GM12878 (cell line): Measurements from ENCODE around the gene SLC4A2. TPM values are rescaled to one million over a fixed set of nuclear protein-coding genes. Genes with fewer than 3 reads are reported as not detected.

Experiments used
- ATAC-seq: fragments of 200-7000 bp; cut with Tn5 transposase; 3 replicates; pipeline ENCODE4 v1.9.1; 2020; ENCODE audit warnings: mild to moderate bottlenecking, moderate library complexity
- BruUV-seq: library from RNA; stranded (reverse); fragments of 400-500 nt; replicated peaks from 2 replicates; lab custom pipeline; 2021; lab: Mats Ljungman, UMichigan
- CTCF ChIA-PET: fragments of 300-600 bp; sonication (Branson Sonifier 250); formaldehyde crosslinking; extraction: SDS; loops from one replicate; lab custom pipeline; 2021; ENCODE audit warnings: inconsistent platforms; lab: Yijun Ruan, JAX
- POLR2A ChIA-PET: fragments of 350-600 bp; formaldehyde crosslinking; extraction: SDS; loops from one replicate; lab custom pipeline; 2021; ENCODE audit warnings: inconsistent platforms; lab: Charles Lee
- RAD21 ChIA-PET: fragments of 300-600 bp; sonication (Branson Sonifier 250); formaldehyde crosslinking; loops from one replicate; lab custom pipeline; 2023; ENCODE audit warnings: antibody characterized with exemption; ENCODE audit not compliant: unreplicated experiment; lab: Charles Lee
- SMC1A ChIA-PET: fragments of 300-600 bp; sonication (Branson Sonifier 250); formaldehyde crosslinking; loops from one replicate; lab custom pipeline; 2023; ENCODE audit not compliant: unreplicated experiment, uncharacterized antibody; lab: Charles Lee
- DNase-seq: peaks from one replicate; pipeline ENCODE4 v3.0.0-alpha.2; 2011; ENCODE audit warnings: low read depth, low spot score
- FAIRE-seq: peaks from 3 replicates; lab custom pipeline; 2011; peaks lifted over from hg19 to GRCh38; lab: Jason Lieb, UNC
- H2AFZ ChIP-seq: 2 replicates; pipeline ENCODE4 v1.6.0; 2011; ENCODE audit warnings: low read depth, low read length, control low read depth; ENCODE audit not compliant: control insufficient read depth
- H3K27ac ChIP-seq: 2 replicates; pipeline ENCODE4 v1.5.1; 2011; ENCODE audit warnings: control low read depth; ENCODE audit not compliant: control insufficient read depth, insufficient read depth
- H3K27me3 ChIP-seq, 2 experiments: replicated peaks in 1 of 2; 2 replicates each; pipeline versions ENCODE4 v1.6.0 to v1.6.1; 2011; ENCODE audit warnings: low read length in 1 of 2; ENCODE audit not compliant: control insufficient read depth in 2 of 2, insufficient read depth in 2 of 2
- H3K36me3 ChIP-seq, 2 experiments: 2 replicates each; pipeline ENCODE4 v1.5.1; 2011; ENCODE audit warnings: low read length in 1 of 2; ENCODE audit not compliant: control insufficient read depth in 2 of 2, insufficient read depth in 2 of 2
- H3K4me1 ChIP-seq: 2 replicates; pipeline ENCODE4 v1.6.1; 2011; ENCODE audit warnings: mild to moderate bottlenecking, low read length, moderate library complexity, mixed read lengths; ENCODE audit not compliant: control insufficient read depth, insufficient read depth
- H3K4me2 ChIP-seq: 2 replicates; pipeline ENCODE4 v1.6.0; 2011; ENCODE audit warnings: control low read depth; ENCODE audit not compliant: control insufficient read depth, insufficient read depth
- H3K4me3 ChIP-seq: fragments of 200-600 bp; sonication (generic); 2 replicates; pipeline ENCODE4 v1.5.1; 2016
- H3K79me2 ChIP-seq: 2 replicates; pipeline ENCODE4 v1.6.0; 2011; ENCODE audit warnings: low read length; ENCODE audit not compliant: control insufficient read depth, insufficient read depth
- H3K9ac ChIP-seq: 2 replicates; pipeline ENCODE4 v1.8.0; 2011; ENCODE audit warnings: low read length, control low read depth, mixed read lengths; ENCODE audit not compliant: control insufficient read depth, insufficient read depth
- H3K9me3 ChIP-seq: replicated peaks from 3 replicates; pipeline ENCODE4 v1.5.1; 2011; ENCODE audit warnings: mild to moderate bottlenecking, low read length; ENCODE audit not compliant: control insufficient read depth, insufficient read depth
- H4K20me1 ChIP-seq: 2 replicates; pipeline ENCODE4 v1.6.0; 2011; ENCODE audit not compliant: control insufficient read depth, insufficient read depth
- CREM ChIP-seq: IDR thresholded peaks from 2 replicates; pipeline ENCODE4 v1.6.1; 2014; ENCODE audit warnings: antibody characterized with exemption, low read depth
- EP300 ChIP-seq, 2 experiments: fragments of 150-350 bp in 1 of 2; IDR thresholded peaks; 2 replicates each; pipeline ENCODE4 v1.6.1; 2011 to 2012; ENCODE audit warnings: low read depth in 2 of 2, low read length in 2 of 2, borderline replicate concordance in 1 of 2, improper control_type of control experiment in 1 of 2, inconsistent platforms in 1 of 2; ENCODE audit not compliant: control insufficient read depth in 1 of 2
- MEF2B ChIP-seq: fragments of 450-650 bp; IDR thresholded peaks from 2 replicates; pipeline ENCODE4 v1.6.1; 2018; ENCODE audit warnings: mild to moderate bottlenecking, moderate library complexity; ENCODE audit not compliant: partially characterized antibody, poor library complexity, severe bottlenecking
- MXI1 ChIP-seq: fragments of 150-350 bp; IDR thresholded peaks from 2 replicates; pipeline ENCODE4 v1.6.1; 2011; ENCODE audit warnings: low read depth, mild to moderate bottlenecking, inconsistent platforms, low read length, improper control_type of control experiment
- STAT3 ChIP-seq: IDR thresholded peaks from 2 replicates; pipeline ENCODE4 v1.6.1; 2011; ENCODE audit warnings: low read depth, low read length, improper control_type of control experiment
- SUZ12 ChIP-seq: fragments of 200-600 bp; sonication (generic); IDR thresholded peaks from one replicate; pipeline ENCODE4 v1.6.1; 2018; ENCODE audit warnings: antibody characterized with exemption, mild to moderate bottlenecking; ENCODE audit not compliant: unreplicated experiment
- TARDBP ChIP-seq: IDR thresholded peaks from 2 replicates; pipeline ENCODE4 v1.6.1; 2016; ENCODE audit warnings: borderline replicate concordance
- TCF3 ChIP-seq: IDR thresholded peaks from 2 replicates; pipeline ENCODE4 v1.6.1; 2012; ENCODE audit warnings: low read depth, mild to moderate bottlenecking, low read length, borderline replicate concordance; ENCODE audit not compliant: insufficient read depth
- WGBS: methylation state at CpG from one replicate; pipeline ENCODE4 v1.1.6; 2016; ENCODE audit warnings: low lambda C conversion rate; ENCODE audit not compliant: insufficient replicate concordance, insufficient coverage; ENCODE audit errors: missing lambda C conversion rate; 5-methylcytosine and 5-hydroxymethylcytosine counted together
- in situ Hi-C: fragments of 300-500 bp; cut with MboI; formaldehyde crosslinking; loops from 9 replicates; pipeline ENCODE4 v1.14.3; 2018; ENCODE audit warnings: mixed read lengths
- intact Hi-C: fragments of 100-400 bp; cut with micrococcal nuclease; formaldehyde crosslinking; loops from one replicate; pipeline ENCODE4 v1.14.2; 2022; ENCODE audit not compliant: unreplicated experiment
- polyA plus RNA-seq, 11 experiments: library from polyadenylated mRNA; depleted of rRNA in 4 of 11; unstranded in 6 of 11; stranded (reverse) in 5 of 11; fragments of >200 nt; fragmentation: Nextera tagmentation in 4 of 11; fragmentation: Illumina TruSeq in 1 of 11; extraction: Ambion mirVana in 4 of 11; extraction: Trizol in 1 of 11; gene quantifications; 1 replicate in 1 of 11; 2 replicates in 10 of 11; pipeline versions ENCODE4 v1.2.1 to v1.2.3, GENCODE V29; 2011 to 2016; ENCODE audit warnings: inconsistent platforms in 2 of 11, missing spikeins in 2 of 11, low read depth in 1 of 11
- total RNA-seq, 4 experiments: library from RNA; depleted of rRNA in 3 of 4; stranded (reverse); fragments of >200 nt in 3 of 4; fragmentation: Illumina TruSeq in 1 of 4; extraction: Trizol in 1 of 4; gene quantifications; 2 replicates each; pipeline versions ENCODE4 v1.2.1 to v1.2.3, GENCODE V29; 2013 to 2021
- TF ChIP-seq, protein P1 (sequence below): fragments of 450-650 bp; IDR thresholded peaks from 2 replicates; pipeline ENCODE4 v1.6.1; 2017; ENCODE audit warnings: mild to moderate bottlenecking
- TF ChIP-seq, protein P2 (sequence below): fragments of 450-650 bp; IDR thresholded peaks from 2 replicates; pipeline ENCODE4 v1.6.1; 2017; ENCODE audit warnings: borderline replicate concordance

Gene SLC4A2
- total and polyA plus RNA-seq, 10 of the 15 experiments (the other 5 are each of a cell fraction or from before 2014, with no cell fraction given) = 2.7 to 78.6 (median 30.1) TPM

DNA sequence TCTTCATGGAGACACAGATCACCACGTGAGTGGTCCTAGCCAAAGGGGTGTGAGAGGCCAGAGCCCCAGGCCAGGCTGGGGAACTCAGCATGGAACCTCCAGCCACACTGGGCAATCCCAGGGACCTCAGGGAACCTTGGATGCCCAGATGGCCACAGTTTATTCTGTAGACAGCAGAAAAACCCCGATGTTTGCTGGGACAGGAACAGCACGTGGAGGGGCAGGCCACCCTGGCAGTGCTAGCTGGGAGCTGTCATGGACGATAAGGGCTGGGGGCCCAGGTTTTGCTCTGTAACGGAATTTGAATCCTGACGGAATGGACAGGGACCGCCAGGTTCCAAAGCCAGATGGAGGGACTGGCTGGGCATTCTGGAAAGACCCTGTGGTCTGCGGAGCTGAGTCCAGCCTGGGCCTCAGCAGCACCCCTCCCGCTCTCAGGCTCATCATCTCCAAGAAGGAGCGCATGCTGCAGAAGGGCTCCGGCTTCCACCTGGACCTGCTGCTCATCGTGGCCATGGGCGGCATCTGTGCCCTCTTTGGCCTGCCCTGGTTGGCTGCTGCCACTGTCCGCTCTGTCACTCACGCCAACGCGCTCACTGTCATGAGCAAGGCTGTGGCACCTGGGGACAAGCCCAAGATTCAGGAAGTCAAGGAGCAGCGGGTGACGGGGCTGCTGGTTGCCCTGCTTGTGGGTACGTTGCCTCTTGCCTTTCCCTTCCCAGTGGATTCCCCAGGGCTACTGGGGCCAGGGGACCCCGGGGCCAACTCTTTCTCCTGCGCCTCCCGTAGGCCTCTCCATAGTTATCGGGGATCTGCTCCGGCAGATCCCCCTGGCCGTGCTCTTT, 15.7 kb downstream of the SLC4A2 start:
- ChIA-PET CTCF (no interaction called here), SMC1A (no interaction called here), POLR2A (no interaction called here), RAD21 (no interaction called here)
- Histone ChIP-seq H3K4me1 (peaks cover 8% of the 10 kb centered on the region), H3K27me3 (no peaks in the 10 kb centered on the region), H4K20me1 (no peaks in the 10 kb centered on the region; the same call in 1 of the 2 replicates), H3K9ac (no peak overlapping the region), H3K79me2 (peaks cover 12% of the 10 kb centered on the region), H3K27ac (no peak overlapping the region), H3K9me3 (no peaks in the 10 kb centered on the region), H3K36me3 (peaks cover under 1 to 32% of the 10 kb centered on the region in 2 experiments; a peak in 3 of 4 replicates), H2AFZ (no peak overlapping the region), H3K4me2 (no peak overlapping the region), H3K4me3 (no peak overlapping the region)
- intact Hi-C loops = no loop called here
- DNase-seq (no peak), ATAC-seq (no peak), FAIRE-seq (no peak)
- in situ Hi-C loops = no loop called here
- WGBS = 90% methylated on average over 24 of the region's 26 CpGs
- TF ChIP-seq MEF2B (no peak), MXI1 (no peak), EP300 (IDR thresholded peaks at IDR 0.05; ENCODE audit: borderline replicate concordance in 1 of 2, control insufficient read depth in 1 of 2, low read depth in 2 of 2, low read length in 2 of 2) (no peak), SUZ12 (no peak), CREM (no peak), TCF3 (no peak), STAT3 (no peak), TARDBP (no peak)
- TF ChIP-seq, protein P1, sequence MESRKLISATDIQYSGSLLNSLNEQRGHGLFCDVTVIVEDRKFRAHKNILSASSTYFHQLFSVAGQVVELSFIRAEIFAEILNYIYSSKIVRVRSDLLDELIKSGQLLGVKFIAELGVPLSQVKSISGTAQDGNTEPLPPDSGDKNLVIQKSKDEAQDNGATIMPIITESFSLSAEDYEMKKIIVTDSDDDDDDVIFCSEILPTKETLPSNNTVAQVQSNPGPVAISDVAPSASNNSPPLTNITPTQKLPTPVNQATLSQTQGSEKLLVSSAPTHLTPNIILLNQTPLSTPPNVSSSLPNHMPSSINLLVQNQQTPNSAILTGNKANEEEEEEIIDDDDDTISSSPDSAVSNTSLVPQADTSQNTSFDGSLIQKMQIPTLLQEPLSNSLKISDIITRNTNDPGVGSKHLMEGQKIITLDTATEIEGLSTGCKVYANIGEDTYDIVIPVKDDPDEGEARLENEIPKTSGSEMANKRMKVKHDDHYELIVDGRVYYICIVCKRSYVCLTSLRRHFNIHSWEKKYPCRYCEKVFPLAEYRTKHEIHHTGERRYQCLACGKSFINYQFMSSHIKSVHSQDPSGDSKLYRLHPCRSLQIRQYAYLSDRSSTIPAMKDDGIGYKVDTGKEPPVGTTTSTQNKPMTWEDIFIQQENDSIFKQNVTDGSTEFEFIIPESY = no peak
- TF ChIP-seq, protein P2, sequence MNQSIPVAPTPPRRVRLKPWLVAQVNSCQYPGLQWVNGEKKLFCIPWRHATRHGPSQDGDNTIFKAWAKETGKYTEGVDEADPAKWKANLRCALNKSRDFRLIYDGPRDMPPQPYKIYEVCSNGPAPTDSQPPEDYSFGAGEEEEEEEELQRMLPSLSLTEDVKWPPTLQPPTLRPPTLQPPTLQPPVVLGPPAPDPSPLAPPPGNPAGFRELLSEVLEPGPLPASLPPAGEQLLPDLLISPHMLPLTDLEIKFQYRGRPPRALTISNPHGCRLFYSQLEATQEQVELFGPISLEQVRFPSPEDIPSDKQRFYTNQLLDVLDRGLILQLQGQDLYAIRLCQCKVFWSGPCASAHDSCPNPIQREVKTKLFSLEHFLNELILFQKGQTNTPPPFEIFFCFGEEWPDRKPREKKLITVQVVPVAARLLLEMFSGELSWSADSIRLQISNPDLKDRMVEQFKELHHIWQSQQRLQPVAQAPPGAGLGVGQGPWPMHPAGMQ = no peak
- BruUV-seq = no TSS peak
